Measurements from ENCODE around the gene VAV3.

Gene VAV3

DNA sequence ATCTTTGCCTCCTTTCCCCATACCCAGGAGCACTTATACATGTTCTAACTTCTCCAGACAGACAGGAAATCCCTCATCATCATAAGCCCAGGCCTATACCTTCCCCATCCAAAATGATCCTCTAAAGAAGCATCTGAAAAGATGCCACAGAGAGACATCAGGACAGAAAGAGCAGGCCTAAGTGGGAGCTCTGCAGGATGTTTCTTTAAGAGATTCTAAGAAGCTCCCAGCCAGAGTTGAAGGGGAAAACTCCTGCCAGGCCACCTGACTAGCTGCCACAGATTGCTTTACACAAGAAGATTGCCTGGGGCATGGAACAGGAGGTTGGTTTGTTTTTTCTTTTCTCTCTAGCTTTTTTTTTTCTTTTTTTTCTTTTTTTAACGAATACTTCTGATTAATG, 275.8 kb downstream of the VAV3 start:
- H3K9ac ChIP-seq (ENCODE audit: low read length), result no peak overlapping the region
- H3K27me3 ChIP-seq (ENCODE audit: control insufficient read depth in 1 of 2, insufficient read depth in 2 of 2, low read length in 2 of 2), result no peaks in the 10 kb centered on the region
- no peaks in the 10 kb centered on the region for H3K9me3 ChIP-seq (ENCODE audit: low read length)
- H3K4me1 ChIP-seq (ENCODE audit: insufficient read depth, low read length), result peaks cover 48% of the 10 kb centered on the region
- H3K4me3 ChIP-seq (ENCODE audit: low read depth in 1 of 2, low read length in 2 of 2), result no peak overlapping the region
- no peaks in the 10 kb centered on the region for H3K36me3 ChIP-seq (ENCODE audit: insufficient read depth, low read length)
- H3K27ac ChIP-seq (ENCODE audit: low read depth, low read length), result peak overlapping the region; percentile 17

DNA sequence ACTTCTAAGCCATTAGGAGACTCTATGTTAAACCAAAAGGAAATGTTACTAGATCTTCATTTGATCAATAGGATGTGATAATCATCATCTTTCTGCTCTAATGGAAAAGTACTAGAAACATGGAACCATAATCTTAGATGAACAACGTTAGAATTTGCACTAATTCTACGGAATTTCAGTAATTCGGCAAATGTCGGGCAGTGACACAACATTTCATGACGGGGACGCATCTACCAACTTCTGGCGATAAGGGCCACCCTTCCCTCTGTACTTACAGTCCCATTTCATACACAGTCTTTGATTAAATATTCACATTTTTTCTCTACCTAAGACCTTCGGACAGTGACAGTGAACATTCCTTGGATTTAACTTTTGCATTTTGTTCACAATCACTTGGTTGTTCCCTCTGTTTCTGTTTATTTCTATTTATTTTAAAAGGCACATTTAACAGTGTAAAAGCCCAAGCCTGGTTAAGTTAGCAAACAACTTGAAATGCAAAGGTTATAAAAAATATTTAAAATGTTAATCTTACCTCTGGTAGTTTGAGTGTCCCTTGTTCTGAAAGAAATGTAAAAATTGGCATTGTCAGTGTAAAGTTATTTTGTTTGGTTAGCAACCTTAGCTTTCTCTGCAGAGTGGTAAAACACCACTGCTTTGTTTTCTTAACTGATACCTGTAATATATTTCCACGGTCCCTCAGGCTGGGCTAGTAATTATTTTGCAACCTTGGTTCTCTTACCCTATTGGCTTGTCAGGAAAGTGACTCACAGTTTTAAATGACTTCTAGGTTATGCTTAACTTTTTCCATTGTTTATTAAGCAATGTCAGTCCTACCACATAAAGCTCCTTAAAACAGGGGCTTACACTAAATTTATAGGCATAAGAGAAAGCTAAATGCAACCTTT, 276.9 kb downstream of the VAV3 start:
- Histone ChIP-seq H3K36me3 (ENCODE audit: insufficient read depth, low read length) (no peaks in the 10 kb centered on the region), H3K9ac (ENCODE audit: low read length) (no peak overlapping the region), H3K4me3 (ENCODE audit: low read depth in 1 of 2, low read length in 2 of 2) (no peak overlapping the region), H3K9me3 (ENCODE audit: low read length) (no peaks in the 10 kb centered on the region), H3K4me1 (ENCODE audit: insufficient read depth, low read length) (peaks cover 55% of the 10 kb centered on the region), H3K27ac (ENCODE audit: low read depth, low read length) (no peak overlapping the region), H3K27me3 (ENCODE audit: control insufficient read depth in 1 of 2, insufficient read depth in 2 of 2, low read length in 2 of 2) (no peaks in the 10 kb centered on the region)

DNA sequence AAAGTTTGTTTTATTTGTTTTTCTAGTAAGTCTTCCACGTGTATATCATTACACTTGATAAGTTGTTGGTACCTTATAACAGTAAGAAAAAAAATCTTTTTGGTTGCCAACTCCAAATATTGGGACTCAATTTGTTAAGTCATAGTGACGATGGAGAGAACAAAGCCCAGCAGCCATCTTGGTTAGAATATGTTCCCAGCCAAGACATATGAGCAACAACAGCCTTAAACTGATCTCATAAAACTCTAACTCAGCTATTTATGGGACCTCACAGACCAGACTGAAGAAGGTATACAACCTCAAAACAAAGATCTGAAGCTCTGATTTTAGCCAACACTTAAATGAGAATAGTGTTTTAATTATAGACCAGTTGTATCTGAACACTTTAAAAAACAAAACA, 281.3 kb downstream of the VAV3 start:
- Histone ChIP-seq H3K27me3 (ENCODE audit: control insufficient read depth in 1 of 2, insufficient read depth in 2 of 2, low read length in 2 of 2) (no peaks in the 10 kb centered on the region), H3K36me3 (ENCODE audit: insufficient read depth, low read length) (no peaks in the 10 kb centered on the region), H3K4me3 (ENCODE audit: low read depth in 1 of 2, low read length in 2 of 2) (no peak overlapping the region), H3K4me1 (ENCODE audit: insufficient read depth, low read length) (peaks cover 40% of the 10 kb centered on the region), H3K27ac (ENCODE audit: low read depth, low read length) (peak overlapping the region; percentile 67), H3K9ac (ENCODE audit: low read length) (no peak overlapping the region), H3K9me3 (ENCODE audit: low read length) (no peaks in the 10 kb centered on the region)

DNA sequence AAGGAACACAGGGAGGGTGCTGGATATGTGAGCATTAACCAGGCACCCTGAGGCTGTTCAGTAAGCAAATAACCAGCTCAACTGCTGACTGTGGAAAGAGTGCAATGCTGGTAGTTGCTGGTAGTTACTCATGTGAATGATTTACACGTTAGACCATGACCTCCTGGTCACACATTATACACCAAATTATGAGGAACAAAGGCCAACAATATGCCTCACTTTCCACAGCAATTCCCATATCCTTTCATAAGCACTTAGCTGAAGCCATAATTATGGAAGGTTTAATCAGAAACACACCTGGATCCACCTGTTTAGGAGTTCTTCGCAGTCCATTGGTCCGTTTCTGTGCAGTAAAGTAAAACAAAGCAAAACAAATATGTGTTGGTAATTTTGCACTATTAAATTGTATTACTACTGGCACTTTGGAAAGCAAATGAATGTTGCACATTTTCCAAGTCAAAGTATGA, 281.8 kb downstream of the VAV3 start:
- no peaks in the 10 kb centered on the region for H3K27me3 ChIP-seq (ENCODE audit: control insufficient read depth in 1 of 2, insufficient read depth in 2 of 2, low read length in 2 of 2)
- peak overlapping the region in 1 of 2 donors; percentile 11 for H3K4me3 ChIP-seq (ENCODE audit: low read depth in 1 of 2, low read length in 2 of 2)
- H3K27ac ChIP-seq (ENCODE audit: low read depth, low read length), result peak overlapping the region; percentile 67
- peaks cover 35% of the 10 kb centered on the region for H3K4me1 ChIP-seq (ENCODE audit: insufficient read depth, low read length)
- no peaks in the 10 kb centered on the region for H3K36me3 ChIP-seq (ENCODE audit: insufficient read depth, low read length)
- no peaks in the 10 kb centered on the region for H3K9me3 ChIP-seq (ENCODE audit: low read length)
- no peak overlapping the region for H3K9ac ChIP-seq (ENCODE audit: low read length)

DNA sequence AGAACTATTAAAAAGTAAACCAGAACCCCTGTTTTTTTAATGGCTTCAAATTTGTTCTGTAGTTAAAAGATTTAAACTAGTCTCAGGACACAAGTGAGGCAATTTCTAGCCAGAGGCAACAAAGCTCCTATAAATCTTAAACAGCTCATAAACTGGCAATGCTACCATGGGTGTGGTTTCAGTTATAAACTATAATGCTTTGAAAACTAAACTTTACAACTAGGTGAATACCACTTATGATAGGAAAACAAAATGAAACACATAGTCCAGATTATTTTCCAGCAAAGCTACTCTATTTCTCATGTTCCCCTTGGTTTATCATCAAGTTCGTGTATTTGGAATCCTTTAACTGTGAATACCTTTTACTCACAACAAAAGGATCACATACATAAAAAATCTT, 282.5 kb downstream of the VAV3 start:
- Histone ChIP-seq H3K4me3 (ENCODE audit: low read depth in 1 of 2, low read length in 2 of 2) (no peak overlapping the region), H3K9me3 (ENCODE audit: low read length) (no peaks in the 10 kb centered on the region), H3K4me1 (ENCODE audit: insufficient read depth, low read length) (peaks cover 35% of the 10 kb centered on the region), H3K36me3 (ENCODE audit: insufficient read depth, low read length) (no peaks in the 10 kb centered on the region), H3K27ac (ENCODE audit: low read depth, low read length) (peak overlapping the region; percentile 67), H3K9ac (ENCODE audit: low read length) (no peak overlapping the region), H3K27me3 (ENCODE audit: control insufficient read depth in 1 of 2, insufficient read depth in 2 of 2, low read length in 2 of 2) (no peaks in the 10 kb centered on the region)

DNA sequence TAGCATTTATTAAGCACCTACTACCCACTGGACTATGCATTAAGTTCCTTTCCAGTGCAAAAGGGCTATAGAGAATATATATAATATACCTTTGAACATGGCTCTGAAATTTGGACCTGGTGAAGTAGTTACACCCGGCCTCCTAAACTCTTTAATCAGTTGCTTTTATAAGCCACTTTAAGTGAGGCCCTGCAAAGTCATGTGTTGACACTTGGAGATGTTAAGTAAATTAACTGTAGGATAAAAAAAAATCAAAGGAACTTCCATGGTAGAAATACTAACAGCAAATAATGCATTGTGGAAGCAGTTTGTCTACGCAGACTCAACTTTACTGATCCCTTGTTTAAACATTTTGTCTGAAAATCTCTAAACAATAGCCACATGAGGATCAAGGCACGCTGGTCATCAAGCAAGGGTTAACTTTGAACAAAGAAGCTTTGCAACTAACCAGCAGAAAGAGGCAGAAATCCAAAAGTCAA, 283.9 kb downstream of the VAV3 start:
- peaks cover 35% of the 10 kb centered on the region for H3K4me1 ChIP-seq (ENCODE audit: insufficient read depth, low read length)
- no peaks in the 10 kb centered on the region for H3K9me3 ChIP-seq (ENCODE audit: low read length)
- H3K27ac ChIP-seq (ENCODE audit: low read depth, low read length), result no peak overlapping the region

DNA sequence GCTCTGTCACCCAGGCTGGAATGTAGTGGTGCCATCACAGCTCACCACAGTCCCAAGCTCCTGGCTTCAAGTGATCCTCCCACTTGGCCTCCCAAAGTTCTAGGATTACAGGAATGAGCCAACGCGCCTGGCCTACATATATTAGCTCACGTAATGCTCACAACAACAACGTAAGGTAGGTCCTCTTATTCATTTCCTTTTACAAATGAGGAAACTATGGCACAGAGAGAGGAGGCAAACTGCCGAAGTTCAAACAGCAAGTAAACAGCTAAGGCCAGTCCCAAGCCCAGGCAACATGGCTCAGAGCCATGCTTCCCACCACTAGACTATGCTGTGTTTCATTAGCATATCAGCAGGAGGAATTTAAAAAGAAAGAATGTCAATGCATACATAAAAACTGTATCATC, 284.4 kb downstream of the VAV3 start:
- no peaks in the 10 kb centered on the region for H3K9me3 ChIP-seq (ENCODE audit: low read length)
- H3K36me3 ChIP-seq (ENCODE audit: insufficient read depth, low read length), result no peaks in the 10 kb centered on the region
- H3K27ac ChIP-seq (ENCODE audit: low read depth, low read length), result no peak overlapping the region
- no peak overlapping the region for H3K9ac ChIP-seq (ENCODE audit: low read length)
- peaks cover 35% of the 10 kb centered on the region for H3K4me1 ChIP-seq (ENCODE audit: insufficient read depth, low read length)
- H3K4me3 ChIP-seq (ENCODE audit: low read depth in 1 of 2, low read length in 2 of 2), result no peak overlapping the region
- H3K27me3 ChIP-seq (ENCODE audit: control insufficient read depth in 1 of 2, insufficient read depth in 2 of 2, low read length in 2 of 2), result no peaks in the 10 kb centered on the region

More for the DNA sequence above, 283.9 kb downstream of the VAV3 start:
- Histone ChIP-seq H3K9ac (ENCODE audit: low read length) (no peak overlapping the region), H3K36me3 (ENCODE audit: insufficient read depth, low read length) (no peaks in the 10 kb centered on the region), H3K27me3 (ENCODE audit: control insufficient read depth in 1 of 2, insufficient read depth in 2 of 2, low read length in 2 of 2) (no peaks in the 10 kb centered on the region), H3K4me3 (ENCODE audit: low read depth in 1 of 2, low read length in 2 of 2) (no peak overlapping the region)

DNA sequence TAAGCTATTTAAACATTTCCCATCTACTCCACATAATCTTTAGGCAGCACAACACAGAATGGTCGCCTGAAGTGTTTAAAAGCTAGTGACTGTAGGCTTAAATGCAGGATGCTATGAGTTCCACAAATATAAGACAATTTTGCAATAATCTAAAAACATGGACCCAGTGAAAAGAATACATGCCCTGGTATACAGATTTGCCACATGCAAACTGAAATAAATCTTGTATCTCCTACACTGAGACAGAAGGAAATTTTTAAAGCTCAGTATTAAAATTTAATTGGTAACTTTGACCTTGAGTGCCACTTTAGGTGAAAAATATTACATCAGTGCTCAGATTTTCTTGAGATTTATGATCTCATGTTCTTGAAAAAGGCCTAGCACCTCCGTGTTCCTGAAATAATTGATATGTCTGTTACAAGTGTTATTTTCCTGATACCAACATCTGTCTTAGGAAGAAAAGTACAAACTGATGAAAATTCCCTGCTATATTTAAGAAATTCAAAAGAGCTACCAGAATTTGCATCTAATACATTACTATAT, 285.5 kb downstream of the VAV3 start:
- Histone ChIP-seq H3K4me3 (ENCODE audit: low read depth in 1 of 2, low read length in 2 of 2) (no peak overlapping the region), H3K4me1 (ENCODE audit: insufficient read depth, low read length) (peaks cover 33% of the 10 kb centered on the region), H3K27me3 (ENCODE audit: control insufficient read depth in 1 of 2, insufficient read depth in 2 of 2, low read length in 2 of 2) (no peaks in the 10 kb centered on the region), H3K36me3 (ENCODE audit: insufficient read depth, low read length) (no peaks in the 10 kb centered on the region), H3K27ac (ENCODE audit: low read depth, low read length) (no peak overlapping the region), H3K9ac (ENCODE audit: low read length) (no peak overlapping the region), H3K9me3 (ENCODE audit: low read length) (no peaks in the 10 kb centered on the region)

DNA sequence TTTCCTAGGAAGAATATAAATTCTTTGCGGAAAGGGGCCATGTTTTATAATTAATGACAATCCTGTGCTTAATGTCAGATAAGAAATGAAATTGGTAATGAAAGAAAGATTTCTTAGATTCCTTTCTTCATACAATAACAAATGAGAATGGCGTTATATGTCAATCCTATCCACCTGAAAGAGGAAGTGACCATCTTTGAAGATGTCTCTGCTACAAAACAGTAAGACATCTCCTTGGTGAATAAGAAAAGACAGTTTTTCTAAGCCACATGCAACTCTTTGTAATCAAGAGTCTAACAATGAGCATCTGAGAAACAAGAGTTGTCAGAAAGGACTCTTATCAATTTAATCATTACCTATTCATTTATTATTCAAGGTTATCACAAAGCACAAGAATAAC, 286.0 kb downstream of the VAV3 start:
- Histone ChIP-seq H3K9me3 (ENCODE audit: low read length) (no peaks in the 10 kb centered on the region), H3K27ac (ENCODE audit: low read depth, low read length) (no peak overlapping the region), H3K4me1 (ENCODE audit: insufficient read depth, low read length) (peaks cover 28% of the 10 kb centered on the region), H3K4me3 (ENCODE audit: low read depth in 1 of 2, low read length in 2 of 2) (no peak overlapping the region), H3K9ac (ENCODE audit: low read length) (no peak overlapping the region), H3K27me3 (ENCODE audit: control insufficient read depth in 1 of 2, insufficient read depth in 2 of 2, low read length in 2 of 2) (no peaks in the 10 kb centered on the region), H3K36me3 (ENCODE audit: insufficient read depth, low read length) (no peaks in the 10 kb centered on the region)

DNA sequence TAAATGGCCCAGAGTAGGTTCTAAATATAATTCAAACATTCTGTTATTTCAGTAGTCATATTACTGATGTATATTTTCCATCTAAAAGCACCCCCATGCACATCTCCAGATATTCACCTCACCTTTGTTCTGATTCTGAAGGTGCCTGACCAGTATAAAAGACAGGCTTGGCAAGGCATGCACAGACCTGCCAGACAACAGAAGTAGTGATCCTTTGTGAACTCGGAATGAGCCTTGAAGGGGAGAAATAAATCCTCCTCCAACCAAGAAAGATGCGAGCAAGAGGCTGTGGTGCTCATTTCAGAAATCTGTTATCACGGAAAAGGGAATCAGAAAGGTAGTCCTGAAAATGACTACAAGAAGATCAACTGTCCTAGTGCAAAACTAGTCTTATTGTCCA, 287.3 kb downstream of the VAV3 start:
- Histone ChIP-seq H3K27ac (ENCODE audit: low read depth, low read length) (no peak overlapping the region), H3K27me3 (ENCODE audit: control insufficient read depth in 1 of 2, insufficient read depth in 2 of 2, low read length in 2 of 2) (no peaks in the 10 kb centered on the region), H3K4me3 (ENCODE audit: low read depth in 1 of 2, low read length in 2 of 2) (no peak overlapping the region), H3K9ac (ENCODE audit: low read length) (no peak overlapping the region), H3K9me3 (ENCODE audit: low read length) (no peaks in the 10 kb centered on the region), H3K36me3 (ENCODE audit: insufficient read depth, low read length) (no peaks in the 10 kb centered on the region), H3K4me1 (ENCODE audit: insufficient read depth, low read length) (peaks cover 15% of the 10 kb centered on the region)

DNA sequence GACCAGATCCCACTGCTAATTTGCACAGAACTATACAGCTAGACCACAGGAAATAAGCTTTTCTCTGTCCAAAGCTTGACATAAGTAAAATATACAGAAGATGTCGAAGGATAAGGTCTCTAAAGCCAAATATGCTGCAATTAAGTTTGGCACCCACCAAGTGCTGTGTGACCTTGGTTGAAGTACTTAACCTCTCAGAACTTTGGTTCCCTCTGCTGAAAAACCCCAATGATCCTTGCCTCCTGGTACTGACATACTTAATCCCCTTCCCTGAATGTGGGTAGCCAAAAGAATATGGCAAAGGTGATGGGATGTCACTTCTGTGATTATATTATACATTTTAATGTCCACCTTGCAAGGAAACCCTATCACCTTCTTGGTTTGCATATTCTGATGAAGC, 290.5 kb downstream of the VAV3 start:
- H3K36me3 ChIP-seq (ENCODE audit: insufficient read depth, low read length), result no peaks in the 10 kb centered on the region
- H3K4me3 ChIP-seq (ENCODE audit: low read depth in 1 of 2, low read length in 2 of 2), result no peak overlapping the region
- no peak overlapping the region for H3K27ac ChIP-seq (ENCODE audit: low read depth, low read length)
- no peaks in the 10 kb centered on the region for H3K27me3 ChIP-seq (ENCODE audit: control insufficient read depth in 1 of 2, insufficient read depth in 2 of 2, low read length in 2 of 2)
- H3K4me1 ChIP-seq (ENCODE audit: insufficient read depth, low read length), result peaks cover 16% of the 10 kb centered on the region
- H3K9ac ChIP-seq (ENCODE audit: low read length), result no peak overlapping the region
- H3K9me3 ChIP-seq (ENCODE audit: low read length), result no peaks in the 10 kb centered on the region

All from muscle layer of colon (tissue), 2 donors.